ENCODE data around the gene DND1. TPM values are rescaled to one million over a fixed set of nuclear protein-coding genes. Genes with fewer than 3 reads are reported as not detected.

DND1 gene
- total RNA-seq, 2 experiments from 2014 or later, result 2.1 to 3.0 TPM

DNA sequence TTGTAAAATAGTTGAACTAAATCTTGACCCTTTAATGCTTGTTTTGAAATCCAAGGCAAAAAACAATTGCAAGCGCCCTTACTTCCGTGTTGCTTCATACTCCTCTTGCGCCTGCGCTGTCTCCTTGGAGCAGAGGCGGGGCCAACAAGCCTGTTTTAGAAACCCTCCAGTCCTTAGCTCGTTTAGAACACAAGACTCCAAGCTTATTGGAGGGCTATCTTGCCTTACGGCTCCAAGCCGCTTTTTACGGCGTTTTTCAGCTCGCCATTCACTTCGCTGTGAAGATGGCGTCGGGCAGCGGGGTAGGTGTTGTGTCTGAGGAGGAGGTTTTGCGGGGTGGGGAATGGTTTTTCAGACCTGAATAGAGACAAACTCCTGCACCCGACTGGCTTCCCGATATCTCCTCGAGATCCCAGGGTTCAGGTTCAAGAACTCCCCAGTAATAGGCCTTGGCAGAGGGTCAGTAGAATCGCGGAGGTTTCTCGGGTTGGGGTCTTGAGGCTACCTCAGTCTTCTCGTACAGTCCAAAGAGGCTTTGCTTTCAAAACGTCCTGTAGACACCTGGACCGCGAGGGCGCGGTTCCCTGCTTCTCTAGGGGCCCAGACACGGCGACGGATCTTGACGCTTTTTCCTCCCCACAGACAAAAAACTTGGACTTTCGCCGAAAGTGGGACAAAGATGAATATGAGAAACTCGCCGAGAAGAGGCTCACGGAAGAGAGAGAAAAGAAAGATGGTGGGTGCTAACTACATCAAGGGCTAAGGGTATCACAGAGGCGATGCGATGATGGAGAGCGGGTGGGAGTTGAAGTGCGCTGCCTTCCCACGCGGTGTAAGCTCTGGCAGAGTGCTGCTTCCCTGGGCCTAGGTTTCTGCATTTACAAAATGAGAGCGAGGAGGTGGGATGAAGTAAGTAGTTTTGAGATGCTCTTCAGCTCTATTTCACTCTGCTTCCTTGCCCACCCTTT, 27.1 kb upstream of the DND1 start, which contains the start of gene ZMAT2:
TSS of gene ZMAT2 (plus strand) at position 271 of the 968 bp plus-strand sequence. CDS start at position 285, 14 bp downstream.
- Mint-ChIP-seq H3K4me3 (peak within 1 kb of the TSS; percentile 94), H3K4me1 (peaks cover 24% of the 10 kb centered on the region), H3K27me3 (no peaks in the 10 kb centered on the region), H3K36me3 (ENCODE audit: low read depth) (peaks cover 74% of the 10 kb centered on the region), H3K9me3 (ENCODE audit: low read depth) (no peaks in the 10 kb centered on the region), H3K27ac (peak within 1 kb of the TSS; percentile 94)
- intact Hi-C loops (cut with DNase I, micrococcal nuclease), result loop anchor here (1.0 to 5.0 kb wide), 7 partner anchors 9 to 299 kb away; partner anchors contain the start of genes ANKHD1 (in 2 of the 2), HARS1 (in 2 of the 2), HARS2 (in 2 of the 2) and IK (in 2 of the 2)
- ChIA-PET CTCF (interaction anchor here (0.6 to 1.5 kb wide), 13 partner anchors 9 to 913 kb away, joined by 3 to 11 read pairs (median 3); partner anchors contain the start of genes ANKHD1, APBB3, HARS1 and HARS2), POLR2A (interaction anchor here (0.5 to 1.6 kb wide), 9 partner anchors 9 to 999 kb away, joined by 3 to 15 read pairs (median 3); partner anchors contain the start of genes ANKHD1, HARS1, HARS2 and IK)
- peak; percentile 96 for DNase-seq
- ATAC-seq, result peak; percentile 100

DNA sequence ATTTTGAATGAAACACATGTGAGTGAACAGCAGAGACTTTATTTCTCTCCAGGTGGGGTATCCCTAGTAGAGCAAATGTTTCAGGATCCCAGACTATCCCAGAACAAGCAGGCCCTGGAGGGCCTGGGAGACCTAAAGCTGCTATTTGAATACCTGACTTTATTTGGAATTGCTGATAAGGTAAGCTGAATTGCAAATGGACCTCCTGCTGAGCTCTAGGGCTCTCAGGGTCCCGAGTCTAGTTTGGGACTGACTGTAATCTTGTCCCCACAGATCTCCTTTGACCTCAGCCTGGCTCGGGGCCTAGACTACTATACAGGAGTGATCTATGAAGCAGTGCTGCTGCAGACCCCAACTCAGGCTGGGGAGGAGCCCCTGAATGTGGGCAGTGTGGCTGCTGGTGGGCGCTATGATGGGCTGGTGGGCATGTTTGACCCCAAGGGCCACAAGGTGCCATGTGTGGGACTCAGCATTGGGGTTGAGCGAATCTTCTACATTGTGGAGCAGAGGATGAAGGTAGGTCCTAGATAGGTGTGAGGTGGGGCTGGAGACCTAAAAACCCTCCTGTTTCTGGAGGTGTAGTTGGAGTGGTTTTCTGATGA, 23.6 kb upstream of the DND1 start:
- no peak for DNase-seq
- Mint-ChIP-seq H3K36me3 (ENCODE audit: low read depth) (peaks cover 65% of the 10 kb centered on the region), H3K27me3 (no peaks in the 10 kb centered on the region), H3K4me3 (no peak overlapping the region), H3K9me3 (ENCODE audit: low read depth) (no peaks in the 10 kb centered on the region), H3K27ac (no peak overlapping the region), H3K4me1 (peaks cover 32% of the 10 kb centered on the region)
- intact Hi-C loops (cut with DNase I, micrococcal nuclease), result loop anchor here in 1 of 2 experiments (10.0 kb wide), 1 partner anchor 582 kb away; the partner anchor contains the start of gene PURA
- ChIA-PET POLR2A (interaction anchor here (0.7 kb wide), 1 partner anchor 14 kb away, joined by 3 read pairs; no protein-coding TSS in a partner anchor), CTCF (interaction anchor here (0.7 to 0.8 kb wide), 3 partner anchors 23 to 456 kb away, joined by 3 read pairs; no protein-coding TSS in a partner anchor)
- no peak for ATAC-seq

DNA sequence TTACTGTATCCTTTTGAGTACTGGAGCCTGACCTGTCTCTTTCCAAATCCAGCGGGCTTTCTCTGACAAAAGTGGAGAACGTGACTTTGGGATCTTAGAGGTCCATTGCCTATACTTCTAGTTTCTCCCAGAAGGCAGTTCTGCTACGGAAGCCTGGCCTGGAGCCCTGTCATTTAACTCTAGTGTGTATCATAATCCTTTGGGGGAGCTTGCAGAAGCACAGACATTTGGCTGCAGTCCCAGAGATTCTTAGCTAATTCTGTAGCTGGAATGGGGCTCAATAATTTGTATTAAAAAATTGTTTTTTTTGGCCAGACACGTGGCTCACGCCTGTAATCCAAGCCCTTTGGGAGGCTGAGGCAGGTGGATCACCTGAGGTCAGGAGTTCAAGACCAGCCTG, 20.9 kb upstream of the DND1 start:
- CTCF ChIA-PET, result interaction anchor here (0.9 to 1.9 kb wide), 2 partner anchors 8 to 139 kb away, joined by 3 to 6 read pairs; no protein-coding TSS in a partner anchor
- H3K4me3 Mint-ChIP-seq, result no peak overlapping the region
- H3K9me3 Mint-ChIP-seq (ENCODE audit: low read depth), result no peaks in the 10 kb centered on the region
- no peaks in the 10 kb centered on the region for H3K27me3 Mint-ChIP-seq
- H3K27ac Mint-ChIP-seq, result no peak overlapping the region
- no peak for ATAC-seq
- POLR2A ChIA-PET, result interaction anchor here (0.7 kb wide), 1 partner anchor 17 kb away, joined by 4 read pairs; no protein-coding TSS in a partner anchor
- DNase-seq, result no peak
- peaks cover 35% of the 10 kb centered on the region for H3K4me1 Mint-ChIP-seq
- intact Hi-C loops (cut with DNase I, micrococcal nuclease), result loop anchor here in 1 of 2 experiments (10.0 kb wide), 1 partner anchor 579 kb away; the partner anchor contains the start of gene PURA
- H3K36me3 Mint-ChIP-seq (ENCODE audit: low read depth), result peaks cover 57% of the 10 kb centered on the region

DNA sequence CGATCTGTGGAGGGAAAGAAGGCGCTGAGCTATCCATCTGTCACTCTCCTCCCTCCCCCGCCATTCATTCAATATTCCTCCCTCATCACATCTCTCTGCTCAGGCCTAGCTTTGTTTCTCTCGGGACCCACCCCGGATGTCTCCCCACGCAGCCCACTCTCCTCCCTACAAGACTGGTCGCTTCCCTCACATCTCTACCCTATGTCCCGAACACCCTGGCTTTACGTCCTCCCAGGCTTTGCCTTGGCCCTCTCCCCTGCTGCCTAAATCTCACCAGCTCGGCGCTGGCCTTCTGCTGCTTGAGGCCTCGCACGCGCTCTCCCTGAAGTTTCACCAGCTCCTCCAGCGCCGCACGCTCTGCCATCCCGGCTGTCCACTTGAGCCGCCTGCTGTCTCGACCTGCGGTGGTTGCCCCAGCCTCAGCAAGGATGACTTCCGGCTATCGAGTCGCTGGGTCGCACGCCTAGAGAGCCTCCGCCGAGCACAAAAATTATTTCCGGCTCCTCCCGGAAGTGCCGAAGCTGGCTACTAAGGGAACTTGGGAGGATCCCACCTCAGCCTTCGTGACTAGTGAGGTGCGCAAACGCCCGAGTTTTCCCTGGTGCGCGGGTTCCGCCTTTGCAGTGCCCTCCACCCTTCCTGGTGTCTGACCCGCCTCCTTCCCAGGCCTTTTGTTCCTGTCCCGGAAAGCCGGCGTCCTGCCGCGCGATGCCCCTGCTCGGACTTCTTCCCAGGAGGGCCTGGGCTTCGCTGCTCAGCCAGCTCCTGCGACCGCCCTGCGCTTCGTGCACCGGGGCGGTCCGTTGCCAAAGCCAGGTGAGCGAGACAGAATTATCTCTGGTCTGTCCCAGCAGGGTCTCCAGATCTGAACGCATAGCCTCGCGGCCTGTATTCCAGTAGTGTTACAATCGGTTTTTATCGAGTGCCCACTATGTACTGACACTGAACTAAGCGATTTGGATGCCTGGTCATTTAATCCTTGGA, 17.9 kb upstream of the DND1 start, which contains the start of the genes HARS1 and HARS2:
TSS of gene HARS1 (minus strand) at position 430 of the 984 bp plus-strand sequence. CDS start at position 364, 66 bp downstream.
TSS of gene HARS2 (plus strand) at position 515 of the 984 bp plus-strand sequence. CDS start at position 709, 194 bp downstream.
- CTCF ChIA-PET, result interaction anchor here (0.7 to 1.6 kb wide), 7 partner anchors 9 to 328 kb away, joined by 4 to 11 read pairs (median 5); partner anchors contain the start of genes IK, NDUFA2, SLC35A4 and ZMAT2

DNA sequence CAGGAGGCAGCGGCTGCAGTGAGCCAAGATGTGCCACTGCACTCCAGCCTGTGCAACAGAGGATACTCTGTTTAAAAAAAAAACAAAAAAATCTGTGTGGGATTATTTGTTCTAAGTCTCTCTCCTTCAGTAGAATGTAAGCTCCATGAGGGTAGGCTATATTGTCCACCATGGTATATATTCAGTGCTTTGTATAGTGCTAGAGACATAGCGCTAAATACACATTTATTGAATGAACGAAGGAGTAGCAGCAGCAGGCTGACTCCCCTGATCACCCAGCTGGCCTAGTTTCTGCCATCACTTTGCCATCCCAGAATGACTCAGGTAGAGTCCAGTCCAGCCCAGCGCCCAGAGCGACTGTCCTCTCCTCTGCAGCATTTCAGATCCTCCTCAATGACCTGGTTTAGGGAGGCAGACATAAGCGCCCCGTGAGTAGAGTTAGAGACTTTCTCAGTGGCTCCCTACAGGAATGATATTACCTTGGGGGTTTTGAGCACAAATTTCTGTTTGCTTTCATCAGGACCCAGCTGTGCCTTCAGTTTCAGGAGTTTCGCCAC, 17.1 kb upstream of the DND1 start:
- H3K36me3 Mint-ChIP-seq (ENCODE audit: low read depth), result peaks cover 43% of the 10 kb centered on the region
- ATAC-seq (no peak), DNase-seq (no peak)
- CTCF ChIA-PET, result interaction anchor here (0.7 to 1.6 kb wide), 7 partner anchors 10 to 327 kb away, joined by 4 to 11 read pairs (median 5); partner anchors contain the start of genes IK, NDUFA2, SLC35A4 and ZMAT2
- intact Hi-C loops (cut with DNase I, micrococcal nuclease), result loop anchor here (2.0 to 10.0 kb wide), 2 partner anchors 52 to 576 kb away; partner anchors contain the start of genes PURA (in 1 of the 2) and TMCO6 (in 1 of the 2)
- H3K4me1 Mint-ChIP-seq, result peaks cover 38% of the 10 kb centered on the region
- POLR2A ChIA-PET, result interaction anchor here (0.6 to 1.6 kb wide), 10 partner anchors 10 to 46 kb away, joined by 3 to 15 read pairs (median 4); partner anchors contain the start of genes DND1, IK, NDUFA2 and WDR55
- H3K4me3 Mint-ChIP-seq, result peak overlapping the region; percentile 97
- peak overlapping the region; percentile 98 for H3K27ac Mint-ChIP-seq
- H3K27me3 Mint-ChIP-seq, result no peaks in the 10 kb centered on the region
- no peaks in the 10 kb centered on the region for H3K9me3 Mint-ChIP-seq (ENCODE audit: low read depth)

More for the DNA sequence above, 17.9 kb upstream of the DND1 start, which contains the start of the genes HARS1 and HARS2:
- no peaks in the 10 kb centered on the region for H3K27me3 Mint-ChIP-seq
- intact Hi-C loops (cut with DNase I, micrococcal nuclease), result loop anchor here (1.0 to 10.0 kb wide), 11 partner anchors 9 to 576 kb away; partner anchors contain the start of genes ANKHD1 (in 2 of the 2), IK (in 2 of the 2), NDUFA2 (in 2 of the 2) and TMCO6 (in 2 of the 2)
- peaks cover 41% of the 10 kb centered on the region for H3K4me1 Mint-ChIP-seq
- H3K4me3 Mint-ChIP-seq, result peak within 1 kb of the TSS; percentile 97
- DNase-seq (peak; percentile 91), ATAC-seq (peak; percentile 95)
- POLR2A ChIA-PET, result interaction anchor here (0.5 to 1.6 kb wide), 13 partner anchors 9 to 290 kb away, joined by 3 to 15 read pairs (median 3); partner anchors contain the start of genes DND1, IK, NDUFA2 and WDR55
- peaks cover 49% of the 10 kb centered on the region for H3K36me3 Mint-ChIP-seq (ENCODE audit: low read depth)
- no peaks in the 10 kb centered on the region for H3K9me3 Mint-ChIP-seq (ENCODE audit: low read depth)
- H3K27ac Mint-ChIP-seq, result peak within 1 kb of the TSS; percentile 98

DNA sequence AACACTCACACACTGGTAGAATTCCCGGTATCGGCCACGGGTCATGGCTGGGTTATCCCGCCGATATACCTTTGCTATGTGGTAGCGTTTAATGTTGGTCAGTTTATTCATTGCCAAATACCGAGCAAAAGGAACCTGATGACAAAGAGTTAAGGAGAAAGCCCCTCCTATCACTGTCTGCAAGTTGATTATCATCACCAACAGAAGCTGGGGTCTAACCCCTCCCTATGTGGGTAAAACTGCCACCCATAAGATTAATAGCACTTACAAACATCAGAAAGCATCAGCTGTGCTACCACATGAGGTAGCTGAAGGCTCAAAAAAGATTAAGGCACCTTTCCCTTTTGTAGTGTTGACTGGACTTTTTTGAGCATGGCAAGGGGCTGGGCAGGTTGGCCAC, 5.6 kb upstream of the DND1 start:
- Mint-ChIP-seq H3K27ac (no peak overlapping the region), H3K4me1 (peaks cover 3% of the 10 kb centered on the region), H3K4me3 (no peak overlapping the region), H3K9me3 (ENCODE audit: low read depth) (no peaks in the 10 kb centered on the region), H3K36me3 (ENCODE audit: low read depth) (peaks cover 32% of the 10 kb centered on the region), H3K27me3 (no peaks in the 10 kb centered on the region)
- CTCF ChIA-PET, result interaction anchor here (1.8 kb wide), 1 partner anchor 10 kb away, joined by 7 read pairs; no protein-coding TSS in a partner anchor
- intact Hi-C loops (cut with DNase I, micrococcal nuclease), result no loop called here
- DNase-seq (no peak), ATAC-seq (no peak)
- POLR2A ChIA-PET, result no interaction called here

DNA sequence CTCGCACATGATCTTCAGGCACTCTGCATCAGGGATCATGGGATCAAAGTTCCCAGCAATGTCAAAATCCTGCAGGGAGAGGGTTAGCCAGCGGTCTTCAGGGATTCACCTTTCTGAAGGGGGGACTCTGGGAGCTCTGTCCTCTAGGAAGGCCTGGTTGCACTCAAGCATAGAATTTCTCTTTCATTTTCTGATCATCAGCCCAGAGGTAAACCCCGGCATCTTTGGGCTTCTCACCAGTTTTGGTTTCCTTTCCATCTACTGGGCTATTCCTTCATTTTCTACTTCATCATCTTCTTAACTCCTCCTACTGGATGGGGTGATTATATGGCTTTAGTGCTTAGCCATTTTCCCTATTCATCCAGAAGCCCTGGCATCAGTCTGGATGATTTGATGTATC, 4.6 kb upstream of the DND1 start:
- Mint-ChIP-seq H3K9me3 (ENCODE audit: low read depth) (no peaks in the 10 kb centered on the region), H3K36me3 (ENCODE audit: low read depth) (peaks cover 33% of the 10 kb centered on the region), H3K27me3 (no peaks in the 10 kb centered on the region), H3K4me3 (no peak overlapping the region), H3K4me1 (peaks cover 3% of the 10 kb centered on the region), H3K27ac (peak overlapping the region; percentile 55)
- ATAC-seq (peak; percentile 42), DNase-seq (no peak)
- POLR2A ChIA-PET, result no interaction called here
- CTCF ChIA-PET, result no interaction called here
- intact Hi-C loops (cut with DNase I, micrococcal nuclease), result no loop called here

DNA sequence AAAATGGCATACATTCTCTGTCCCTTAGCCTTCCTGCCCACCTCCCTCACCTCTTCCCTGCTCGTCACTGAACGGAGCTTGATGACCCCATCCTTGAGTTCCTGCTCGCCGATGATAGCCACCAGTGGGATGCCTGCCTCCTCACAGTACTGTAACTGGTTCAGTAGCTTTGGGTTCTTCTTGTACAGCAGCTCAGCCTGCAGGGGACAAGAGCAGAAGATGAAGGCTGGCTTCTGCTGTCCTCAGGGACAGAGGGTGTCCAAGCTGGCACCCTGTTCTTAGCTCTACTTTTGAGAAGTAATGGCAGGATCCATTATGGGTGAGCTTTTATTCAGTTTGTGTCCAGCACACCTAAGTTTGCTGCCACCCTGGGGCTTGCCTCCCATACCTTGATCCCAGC, 1.3 kb upstream of the DND1 start:
- ChIA-PET POLR2A (interaction anchor here (0.6 kb wide), 1 partner anchor 941 kb away, joined by 3 read pairs; no protein-coding TSS in a partner anchor), CTCF (interaction anchor here (0.7 kb wide), 1 partner anchor 27 kb away, joined by 3 read pairs; no protein-coding TSS in a partner anchor)
- H3K27me3 Mint-ChIP-seq, result no peaks in the 10 kb centered on the region
- H3K4me1 Mint-ChIP-seq, result peaks cover 3% of the 10 kb centered on the region
- no peak overlapping the region for H3K4me3 Mint-ChIP-seq
- H3K27ac Mint-ChIP-seq, result no peak overlapping the region
- peaks cover 38% of the 10 kb centered on the region for H3K36me3 Mint-ChIP-seq (ENCODE audit: low read depth)
- no peaks in the 10 kb centered on the region for H3K9me3 Mint-ChIP-seq (ENCODE audit: low read depth)
- no peak for ATAC-seq
- intact Hi-C loops (cut with DNase I, micrococcal nuclease), result no loop called here
- no peak for DNase-seq

DNA sequence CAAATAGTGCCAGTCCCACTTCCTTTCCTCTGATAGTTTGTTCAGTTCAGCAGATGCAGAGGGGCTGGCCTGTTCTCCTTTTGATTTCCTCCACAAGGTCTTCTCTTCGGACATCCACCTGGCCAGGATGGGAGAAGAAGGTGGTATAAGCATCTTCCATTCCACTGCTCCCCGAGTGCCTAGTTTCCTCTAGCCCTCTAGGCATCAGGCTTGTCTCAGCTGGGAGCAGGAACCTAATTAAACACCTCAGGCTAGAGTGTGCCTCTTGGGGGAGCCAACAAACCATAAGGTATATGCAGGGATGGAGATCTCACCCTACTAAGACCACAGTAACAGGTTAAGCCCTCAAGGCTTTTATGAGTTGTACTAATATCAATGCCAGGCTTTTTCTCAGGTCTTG, 835 bp upstream of the DND1 start:
- ATAC-seq, result peak; percentile 18
- intact Hi-C loops (cut with DNase I, micrococcal nuclease), result no loop called here
- Mint-ChIP-seq H3K36me3 (ENCODE audit: low read depth) (peaks cover 42% of the 10 kb centered on the region), H3K9me3 (ENCODE audit: low read depth) (no peaks in the 10 kb centered on the region), H3K27ac (no peak overlapping the region), H3K27me3 (no peaks in the 10 kb centered on the region), H3K4me3 (no peak overlapping the region), H3K4me1 (peaks cover 3% of the 10 kb centered on the region)
- ChIA-PET CTCF (interaction anchor here (0.7 kb wide), 1 partner anchor 26 kb away, joined by 3 read pairs; no protein-coding TSS in a partner anchor), POLR2A (interaction anchor here (0.7 kb wide), 1 partner anchor 17 kb away, joined by 3 read pairs; the partner anchor contains the start of genes HARS1 and HARS2)
- no peak for DNase-seq

All from activated CD4-positive, alpha-beta T cell treated with anti-CD3 and anti-CD28 coated beads for 36 hours (primary cell).